B cell (primary cell): ENCODE measurements around the gene KLHL6. TPM values are rescaled to one million over a fixed set of nuclear protein-coding genes. Genes with fewer than 3 reads are reported as not detected.

ENCODE experiments used
- ATAC-seq: fragments of 200-7000 bp; cut with Tn5 transposase; one replicate; pipeline ENCODE4 v1.10.0; 2021; ENCODE audit warnings: low read depth, mild to moderate bottlenecking, moderate number of reproducible peaks, moderate library complexity
- CTCF ChIA-PET: fragments of 350-600 bp; sonication (Branson Sonifier 250); formaldehyde crosslinking; loops from one replicate; lab custom pipeline; 2021; ENCODE audit warnings: antibody characterized with exemption, inconsistent platforms; lab: Charles Lee
- POLR2A ChIA-PET: fragments of 350-600 bp; sonication (Branson Sonifier 250); formaldehyde crosslinking; loops from one replicate; lab custom pipeline; 2021; ENCODE audit warnings: antibody characterized with exemption; lab: Charles Lee
- DNase-seq: peaks from one replicate; pipeline ENCODE4 v3.0.0; 2013
- H2AFZ ChIP-seq: 2 replicates; pipeline ENCODE4 v1.6.1; 2012; ENCODE audit warnings: mild to moderate bottlenecking, low read depth, low read length; ENCODE audit not compliant: insufficient read depth, poor library complexity, severe bottlenecking
- H3K27ac ChIP-seq, 2 donors: 1 replicate in 1 of 2; 2 replicates in 1 of 2; pipeline ENCODE4 v1.5.1; 2012 to 2013; ENCODE audit warnings: low read length in 2 of 2, mild to moderate bottlenecking in 2 of 2, moderate library complexity in 1 of 2
- H3K27me3 ChIP-seq, 4 experiments: fragments of 200-600 bp in 1 of 4; sonication (generic) in 1 of 4; replicated peaks in 1 of 4; 1 replicate in 2 of 4; 2 replicates in 2 of 4; pipeline versions ENCODE4 v1.6.1 to v1.7.0; 2013 to 2016; ENCODE audit warnings: low read length in 3 of 4, mild to moderate bottlenecking in 2 of 4, mixed read lengths in 1 of 4, moderate library complexity in 1 of 4; ENCODE audit not compliant: insufficient read depth in 4 of 4, control insufficient read depth in 3 of 4; ENCODE audit errors: control extremely low read depth in 1 of 4
- H3K36me3 ChIP-seq, 2 experiments: replicated peaks in 1 of 2; 1 replicate in 1 of 2; 2 replicates in 1 of 2; pipeline versions ENCODE4 v1.6.1 to v1.7.1; 2013; ENCODE audit warnings: low read length in 1 of 2; ENCODE audit not compliant: insufficient read depth in 2 of 2, control insufficient read depth in 1 of 2; ENCODE audit errors: control extremely low read depth in 1 of 2, extremely low read depth in 1 of 2
- H3K4me1 ChIP-seq, 2 donors: fragments of 200-600 bp in 1 of 2; sonication (generic) in 1 of 2; 1 replicate in 1 of 2; 2 replicates in 1 of 2; pipeline versions ENCODE4 v1.5.1 to v1.6.1; 2013 to 2017; ENCODE audit warnings: low read length in 2 of 2; ENCODE audit not compliant: control insufficient read depth in 2 of 2, insufficient read depth in 2 of 2
- H3K4me2 ChIP-seq: replicated peaks from 2 replicates; pipeline ENCODE3; 2012; ENCODE audit warnings: mild to moderate bottlenecking, low read depth, low read length; ENCODE audit not compliant: poor library complexity, severe bottlenecking
- H3K4me3 ChIP-seq, 5 experiments: fragments of 200-600 bp in 1 of 5; sonication (generic) in 1 of 5; 1 replicate in 3 of 5; 2 replicates in 2 of 5; pipeline versions ENCODE4 v1.5.1 to v1.7.0; 2011 to 2016; ENCODE audit warnings: low read length in 4 of 5, mild to moderate bottlenecking in 4 of 5, low read depth in 2 of 5, control low read depth in 1 of 5, moderate library complexity in 1 of 5; ENCODE audit not compliant: insufficient read depth in 1 of 5; ENCODE audit errors: control extremely low read depth in 1 of 5, extremely low read depth in 1 of 5
- H3K79me2 ChIP-seq: fragments of 200-600 bp; sonication (generic); one replicate; pipeline ENCODE4 v1.6.0; 2016; ENCODE audit warnings: low read length; ENCODE audit not compliant: control insufficient read depth, insufficient read depth
- H3K9ac ChIP-seq: fragments of 200-600 bp; sonication (generic); 2 replicates; pipeline ENCODE4 v1.6.1; 2017; ENCODE audit warnings: mild to moderate bottlenecking, low read length, moderate library complexity
- H3K9me3 ChIP-seq, 3 donors: one replicate each; pipeline versions ENCODE4 v1.6.1 to v1.7.1; 2013; ENCODE audit warnings: low read length in 2 of 3; ENCODE audit not compliant: control insufficient read depth in 2 of 3, insufficient read depth in 1 of 3; ENCODE audit errors: control extremely low read depth in 1 of 3
- H4K20me1 ChIP-seq: 2 replicates; pipeline ENCODE4 v1.6.0; 2012; ENCODE audit warnings: mild to moderate bottlenecking, low read length; ENCODE audit not compliant: insufficient read depth, control insufficient read depth, poor library complexity, severe bottlenecking
- H3K27ac Mint-ChIP-seq: one replicate; pipeline ENCODE4 v1.8.0; 2021; ENCODE audit warnings: mixed read lengths
- H3K27me3 Mint-ChIP-seq: one replicate; pipeline ENCODE4 v1.8.0; 2021; ENCODE audit warnings: mixed read lengths
- H3K4me1 Mint-ChIP-seq: one replicate; pipeline ENCODE4 v1.8.0; 2021; ENCODE audit warnings: mixed read lengths
- H3K4me3 Mint-ChIP-seq: one replicate; pipeline ENCODE4 v1.8.0; 2021; ENCODE audit warnings: mixed read lengths
- H3K9me3 Mint-ChIP-seq: one replicate; pipeline ENCODE4 v1.8.0; 2022; ENCODE audit warnings: mixed read lengths; ENCODE audit not compliant: insufficient read depth
- CTCF ChIP-seq: fragments of 200-600 bp; IDR thresholded peaks from one replicate; pipeline ENCODE4 v1.8.0; 2022; ENCODE audit warnings: antibody characterized with exemption, mild to moderate bottlenecking
- EZH2 ChIP-seq: IDR thresholded peaks from 2 replicates; pipeline ENCODE4 v1.6.1; 2012; ENCODE audit warnings: borderline replicate concordance, low read depth, mild to moderate bottlenecking, moderate library complexity, low read length; ENCODE audit not compliant: insufficient read depth, poor library complexity, severe bottlenecking
- WGBS: methylation state at CpG from one replicate; pipeline ENCODE4 v1.1.5; 2013; ENCODE audit warnings: missing lambda C conversion rate; ENCODE audit not compliant: insufficient coverage; 5-methylcytosine and 5-hydroxymethylcytosine counted together
- intact Hi-C: fragments of 100-400 bp; cut with micrococcal nuclease; formaldehyde crosslinking; loops from one replicate; pipeline ENCODE4 v1.10.0; 2022
- polyA plus RNA-seq: library from polyadenylated mRNA; depleted of rRNA; stranded (reverse); fragments of >200 nt; gene quantifications from 2 replicates; pipeline ENCODE4 v1.2.3, GENCODE V29; 2012
- total RNA-seq, 2 donors: library from RNA; stranded (reverse); fragments of 120-200 nt in 1 of 2; gene quantifications; 1 replicate in 1 of 2; 2 replicates in 1 of 2; pipeline versions ENCODE4 v1.2.3 to v1.2.4, GENCODE V29; 2013 to 2022

The KLHL6 gene
- total and polyA plus RNA-seq, 2 donors (not counting 1 experiment from before 2014, with no cell fraction given) = 29.6 to 69.7 TPM

- Histone ChIP-seq H3K4me1 (peaks cover 36 to 54% of the 10 kb centered on the region in 2 donors), H3K4me3 (peak overlapping the region in 2 of 5 experiments; percentile 6 to 12), H3K9me3 (no peaks in the 10 kb centered on the region), H3K9ac (peak overlapping the region; percentile 28), H2AFZ (no peak overlapping the region), H3K36me3 (peaks cover 2 to 31% of the 10 kb centered on the region in 2 experiments), H3K79me2 (peaks cover 90% of the 10 kb centered on the region), H4K20me1 (peaks cover 18% of the 10 kb centered on the region), H3K4me2 (peak overlapping the region; percentile 68), H3K27ac (peak overlapping the region; percentile 44 to 63), H3K27me3 (no peaks in the 10 kb centered on the region)
- Mint-ChIP-seq H3K9me3 (no peaks in the 10 kb centered on the region), H3K4me1 (peaks cover 77% of the 10 kb centered on the region), H3K4me3 (peak overlapping the region; percentile 83), H3K27ac (peak overlapping the region; percentile 93), H3K27me3 (no peaks in the 10 kb centered on the region)
- ATAC-seq = peak; percentile 73
- peak; percentile 73 for DNase-seq
- intact Hi-C loops = loop anchor here (2.0 kb wide), 1 partner anchor 15 kb away; no protein-coding TSS in a partner anchor
- TF ChIP-seq EZH2 (no peak), CTCF (no peak)
- 59% methylated on average over 8 of the region's 12 CpGs for WGBS
- POLR2A ChIA-PET = interaction anchor here (0.6 to 2.6 kb wide), 6 partner anchors 9 to 87 kb away, joined by 3 to 8 read pairs (median 5); partner anchors contain the start of gene KLHL6
- CTCF ChIA-PET = interaction anchor here (0.8 to 2.9 kb wide), 16 partner anchors 9 to 64 kb away, joined by 3 to 19 read pairs (median 4); no protein-coding TSS in a partner anchor
Measured at GRCh38 chr3:183527428-183528379, 27.8 kb downstream of the KLHL6 start.
